GM18502 (cell line): Measurements from ENCODE around the gene LGSN.
"Not testable (repeated sequence)": the region's sequence is repeated elsewhere in the genome, so short reads cannot be mapped to it uniquely, and the experiment has no call there.

Experiments used
- ATAC-seq: cut with Tn5 transposase; IDR thresholded peaks from one replicate; pipeline ENCODE4 v1.9.1; 2021; ENCODE audit warnings: mild to moderate bottlenecking; ENCODE audit not compliant: unreplicated experiment, poor library complexity

LGSN gene

GRCh38 chr6:63246581-63246980 is 73.2 kb downstream of the LGSN start:
- ATAC-seq: no peak

- peak; percentile 73 for ATAC-seq
Measured at GRCh38 chr6:63245909-63246308, 73.9 kb downstream of the LGSN start.

- ATAC-seq: no peak
Measured at GRCh38 chr6:63245420-63245819, 74.4 kb downstream of the LGSN start.

GRCh38 chr6:63236398-63236817 is 83.4 kb downstream of the LGSN start:
- no peak for ATAC-seq

- not testable (repeated sequence) for ATAC-seq
Measured at GRCh38 chr6:63230511-63230910, 89.3 kb downstream of the LGSN start.

GRCh38 chr6:63230027-63230426 is 89.8 kb downstream of the LGSN start:
- not testable (repeated sequence) for ATAC-seq

GRCh38 chr6:63227928-63228894 is 91.6 kb downstream of the LGSN start:
- not testable (repeated sequence) for ATAC-seq

DNA sequence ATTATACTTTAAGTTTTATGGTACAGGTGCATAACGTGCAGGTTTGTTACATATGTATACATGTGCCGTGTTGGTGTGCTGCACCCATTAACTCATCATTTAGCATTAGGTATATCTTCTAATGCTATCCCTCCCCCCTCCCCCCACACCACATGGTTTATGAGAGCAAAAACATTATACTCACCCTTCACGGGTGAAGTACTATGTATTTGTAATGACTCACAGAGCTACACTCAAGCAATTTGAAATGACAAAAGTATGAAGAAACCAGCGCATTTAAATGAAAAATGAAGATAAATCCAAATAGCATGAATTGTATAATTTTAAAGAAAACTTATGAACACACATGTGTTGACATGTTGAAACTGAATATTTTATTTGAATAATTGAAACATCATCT is 93.8 kb downstream of the LGSN start:
- ATAC-seq: not testable (repeated sequence)
